Tongue (tissue), 2 donors: Measurements from ENCODE around the gene ANKRD10. TPM values are rescaled to one million over a fixed set of nuclear protein-coding genes. Genes with fewer than 3 reads are reported as not detected.

ENCODE experiments used
- DNase-seq: peaks from one replicate; pipeline ENCODE4 v3.0.0-alpha.2; 2015
- total RNA-seq: library from RNA; depleted of rRNA; stranded (reverse); fragments of >200 nt; gene quantifications from one replicate; pipeline ENCODE4 v1.2.3, GENCODE V29; 2014

ANKRD10 gene
- total RNA-seq, 1 donor from 2014 or later = 201 TPM

GRCh38 chr13:110914331-110915056, 375 bp downstream of the ANKRD10 start:
- DNase-seq = peak; percentile 93

- DNase-seq = peak; percentile 77
Observed at GRCh38 chr13:110914081-110914330, 863 bp downstream of the ANKRD10 start.

GRCh38 chr13:110913322-110914080, 1.4 kb downstream of the ANKRD10 start:
- DNase-seq = peak; percentile 44

GRCh38 chr13:110912651-110913051, 2.2 kb downstream of the ANKRD10 start:
- DNase-seq = peak; percentile 40

GRCh38 chr13:110911880-110912279, 3.0 kb downstream of the ANKRD10 start:
- no peak for DNase-seq

- no peak for DNase-seq
Observed at GRCh38 chr13:110910013-110910890, 4.6 kb downstream of the ANKRD10 start.

GRCh38 chr13:110907951-110908898, 6.6 kb downstream of the ANKRD10 start:
- DNase-seq = no peak

- no peak for DNase-seq
Observed at GRCh38 chr13:110907301-110907700, 7.6 kb downstream of the ANKRD10 start.

GRCh38 chr13:110904748-110905147, 10.1 kb downstream of the ANKRD10 start:
- no peak for DNase-seq

GRCh38 chr13:110902370-110902769, 12.5 kb downstream of the ANKRD10 start:
- no peak for DNase-seq

- DNase-seq = no peak
Observed at GRCh38 chr13:110897521-110897920, 17.3 kb downstream of the ANKRD10 start.

GRCh38 chr13:110897014-110897413, 17.9 kb downstream of the ANKRD10 start:
- no peak for DNase-seq

- DNase-seq = no peak
Observed at GRCh38 chr13:110894086-110894485, 20.8 kb downstream of the ANKRD10 start.

GRCh38 chr13:110893571-110893970, 21.3 kb downstream of the ANKRD10 start:
- no peak for DNase-seq

GRCh38 chr13:110890279-110891165, 24.3 kb downstream of the ANKRD10 start:
- no peak for DNase-seq

- DNase-seq = no peak
Observed at GRCh38 chr13:110888390-110888789, 26.5 kb downstream of the ANKRD10 start.

- DNase-seq = no peak
Observed at GRCh38 chr13:110887597-110888333, 27.1 kb downstream of the ANKRD10 start.

GRCh38 chr13:110886870-110887596, 27.8 kb downstream of the ANKRD10 start:
- no peak for DNase-seq
